Measurements from ENCODE around the gene FNDC10. TPM values are rescaled to one million over a fixed set of nuclear protein-coding genes. Genes with fewer than 3 reads are reported as not detected.

The FNDC10 gene
- total RNA-seq, 2 experiments from 2014 or later = 2.8 to 3.6 TPM

- Mint-ChIP-seq H3K9me3 (no peaks in the 10 kb centered on the region), H3K27ac (no peak overlapping the region), H3K27me3 (peaks cover 7% of the 10 kb centered on the region), H3K4me3 (no peak overlapping the region), H3K4me1 (ENCODE audit: low read depth) (peaks cover 20% of the 10 kb centered on the region), H3K36me3 (ENCODE audit: low read depth) (no peaks in the 10 kb centered on the region)
- intact Hi-C loops (cut with micrococcal nuclease) = no loop called here
- DNase-seq = no peak
- no peak for TF ChIP-seq CTCF (IDR thresholded peaks at IDR 0.05)
- ATAC-seq = no peak
- POLR2A ChIA-PET = interaction anchor here (1.8 to 3.0 kb wide), 3 partner anchors 11 to 26 kb away, joined by 4 to 13 read pairs (median 6); no protein-coding TSS in a partner anchor
- CTCF ChIA-PET = interaction anchor here (0.8 to 1.0 kb wide), 2 partner anchors 10 to 17 kb away, joined by 3 read pairs; no protein-coding TSS in a partner anchor
Measured at GRCh38 chr1:1602968-1603506, 3.1 kb upstream of the FNDC10 start.

DNA sequence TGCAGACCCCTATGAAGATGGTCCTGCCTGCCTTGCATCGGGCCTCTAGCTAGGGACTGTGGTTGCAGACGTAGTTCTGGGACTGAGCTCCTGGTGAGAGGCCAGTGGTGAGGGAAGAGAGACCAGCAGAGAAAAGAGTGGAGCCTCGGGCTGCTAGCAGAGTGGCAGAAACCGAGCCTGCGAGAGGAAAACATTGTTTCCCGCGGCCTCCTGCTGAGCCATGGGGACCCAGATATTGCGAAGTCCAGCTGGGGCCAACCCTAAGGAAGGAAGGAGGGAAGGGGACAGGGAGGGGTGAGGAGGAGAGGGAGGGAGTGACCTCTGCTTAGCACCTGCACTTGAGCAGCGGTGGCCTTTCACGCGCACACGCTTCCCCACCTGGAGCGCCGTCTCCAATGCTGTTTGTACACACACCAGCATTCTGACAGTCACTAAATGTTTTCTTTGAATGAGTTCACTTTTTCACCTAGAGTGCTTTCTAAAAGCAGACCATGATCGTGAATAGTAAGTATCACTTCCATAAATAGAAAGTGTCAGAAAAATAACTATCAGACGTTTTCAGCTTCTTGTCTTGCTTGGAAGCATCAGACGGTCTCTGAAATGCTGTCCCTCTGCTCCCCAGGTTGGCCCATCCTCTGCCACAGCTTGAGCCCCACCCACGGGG, 2.5 kb upstream of the FNDC10 start:
- DNase-seq (no peak), ATAC-seq (no peak)
- peaks cover 10% of the 10 kb centered on the region for H3K27me3 Mint-ChIP-seq
- H3K4me3 Mint-ChIP-seq = no peak overlapping the region
- no peaks in the 10 kb centered on the region for H3K36me3 Mint-ChIP-seq (ENCODE audit: low read depth)
- ChIA-PET CTCF (interaction anchor here (0.8 to 1.0 kb wide), 2 partner anchors 11 to 17 kb away, joined by 3 read pairs; no protein-coding TSS in a partner anchor), POLR2A (interaction anchor here (0.6 to 3.0 kb wide), 3 partner anchors 11 to 27 kb away, joined by 3 to 13 read pairs (median 6); no protein-coding TSS in a partner anchor)
- TF ChIP-seq CTCF (IDR thresholded peaks at IDR 0.05) = no peak
- no peaks in the 10 kb centered on the region for H3K9me3 Mint-ChIP-seq
- intact Hi-C loops (cut with micrococcal nuclease) = no loop called here
- no peak overlapping the region for H3K27ac Mint-ChIP-seq
- H3K4me1 Mint-ChIP-seq (ENCODE audit: low read depth) = peaks cover 20% of the 10 kb centered on the region

DNA sequence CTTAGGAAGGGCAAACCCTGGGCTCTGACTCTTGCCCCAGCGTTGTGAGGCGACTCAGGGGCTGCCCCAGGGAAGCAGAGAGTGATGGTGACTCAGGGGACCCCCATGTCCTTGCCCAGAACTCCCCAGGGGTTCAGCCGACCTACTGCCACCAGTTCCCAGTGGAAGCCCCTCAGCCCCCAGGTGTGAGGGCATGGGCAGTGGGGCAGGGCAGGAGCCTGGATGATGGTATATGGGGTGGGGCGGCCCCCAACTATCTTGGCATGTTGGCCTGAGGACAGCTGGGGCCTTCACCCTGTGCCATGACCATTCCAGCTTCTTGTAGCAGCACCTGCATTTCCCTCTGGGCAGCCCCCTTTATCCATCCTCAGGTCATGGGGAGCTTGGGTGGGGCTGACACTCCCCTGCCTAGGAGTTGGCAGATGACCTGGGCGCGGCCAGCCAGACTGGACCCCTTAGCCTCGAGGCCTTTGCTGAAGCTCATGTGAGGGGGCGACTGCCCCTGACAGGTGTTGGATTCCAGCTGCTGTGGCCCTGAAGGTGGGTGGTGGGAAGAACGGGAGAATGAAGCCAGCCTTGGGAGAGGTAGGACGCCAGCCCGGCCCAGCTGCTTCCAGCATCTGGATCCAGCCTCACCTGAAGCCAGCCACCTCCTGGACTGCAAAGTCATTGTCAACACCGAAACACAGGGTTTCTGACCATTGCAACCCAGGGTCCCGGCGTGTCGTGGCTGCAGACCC, 1.8 kb upstream of the FNDC10 start:
- Mint-ChIP-seq H3K9me3 (no peaks in the 10 kb centered on the region), H3K27me3 (peaks cover 10% of the 10 kb centered on the region), H3K36me3 (ENCODE audit: low read depth) (no peaks in the 10 kb centered on the region), H3K4me3 (no peak overlapping the region), H3K27ac (no peak overlapping the region), H3K4me1 (ENCODE audit: low read depth) (peaks cover 13% of the 10 kb centered on the region)
- intact Hi-C loops (cut with micrococcal nuclease) = no loop called here
- ATAC-seq (no peak), DNase-seq (no peak)
- no peak for TF ChIP-seq CTCF (IDR thresholded peaks at IDR 0.05)
- ChIA-PET POLR2A (interaction anchor here (0.6 to 3.0 kb wide), 3 partner anchors 12 to 26 kb away, joined by 3 to 13 read pairs (median 6); no protein-coding TSS in a partner anchor), CTCF (no interaction called here)

DNA sequence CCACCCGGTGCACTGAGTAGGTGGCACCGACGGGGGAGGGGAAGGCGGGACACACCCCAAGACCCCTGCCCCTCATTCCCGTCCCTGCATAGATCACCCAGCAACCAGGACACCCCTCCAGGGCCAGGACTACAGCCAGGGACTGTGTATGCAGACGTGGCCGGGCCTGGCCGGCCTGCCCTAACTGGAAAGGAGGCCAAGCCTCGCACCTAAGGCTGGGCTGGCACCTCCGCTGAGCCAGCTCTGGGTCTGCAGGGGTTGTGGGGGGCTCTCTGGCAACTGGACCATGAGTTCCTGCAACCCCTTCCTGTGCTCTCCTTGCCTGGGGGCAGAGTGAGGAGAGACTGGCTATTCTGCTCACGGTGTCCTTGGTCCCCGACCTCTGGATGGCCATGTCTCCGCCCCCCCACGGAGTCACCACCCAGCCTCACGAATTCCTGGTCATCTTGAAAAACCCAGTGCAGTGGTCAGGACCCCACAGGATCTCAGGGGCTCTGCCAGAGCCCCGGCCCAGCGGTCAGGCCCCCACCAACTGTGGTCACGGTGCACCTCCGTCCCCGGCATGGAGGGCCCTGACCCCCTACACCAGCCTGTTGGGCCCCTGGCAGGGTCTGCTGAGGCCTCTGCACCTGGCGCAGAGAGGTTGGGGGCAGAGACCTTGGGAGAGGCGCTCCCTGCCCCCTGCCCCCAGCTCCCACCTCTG, 1.1 kb upstream of the FNDC10 start:
- H3K9me3 Mint-ChIP-seq = no peaks in the 10 kb centered on the region
- ATAC-seq (no peak), DNase-seq (no peak)
- peaks cover 10% of the 10 kb centered on the region for H3K27me3 Mint-ChIP-seq
- intact Hi-C loops (cut with micrococcal nuclease) = no loop called here
- peak overlapping the region; percentile 37 for H3K4me3 Mint-ChIP-seq
- no peak for TF ChIP-seq CTCF (IDR thresholded peaks at IDR 0.05)
- peaks cover 11% of the 10 kb centered on the region for H3K4me1 Mint-ChIP-seq (ENCODE audit: low read depth)
- H3K27ac Mint-ChIP-seq = no peak overlapping the region
- POLR2A ChIA-PET = no interaction called here
- CTCF ChIA-PET = no interaction called here
- no peaks in the 10 kb centered on the region for H3K36me3 Mint-ChIP-seq (ENCODE audit: low read depth)
